Heart left ventricle (tissue), 16 donors: ENCODE results near the gene ZNF865. TPM values are rescaled to one million over a fixed set of nuclear protein-coding genes. Genes with fewer than 3 reads are reported as not detected.

Experiments
- ATAC-seq, 4 donors: fragments of 200-7000 bp; cut with Tn5 transposase; one replicate each; pipeline ENCODE4 v1.9.1; 2020 to 2022; ENCODE audit warnings: moderate library complexity in 4 of 4, mild to moderate bottlenecking in 3 of 4, moderate number of reproducible peaks in 1 of 4
- DNase-seq, 5 donors: peaks; one replicate each; pipeline ENCODE4 v3.0.0-alpha.2; 2020
- H3K27ac ChIP-seq, 12 donors: fragments of 200-600 bp; sonication (generic) in 4 of 12; one replicate each; pipeline versions ENCODE4 v1.5.0 to v1.8.0; 2016 to 2022; ENCODE audit warnings: mild to moderate bottlenecking in 2 of 12
- H3K27me3 ChIP-seq, 9 donors: fragments of 200-600 bp; sonication (generic) in 2 of 9; one replicate each; pipeline versions ENCODE4 v1.5.1 to v1.8.0; 2016 to 2022; ENCODE audit warnings: mild to moderate bottlenecking in 3 of 9
- H3K36me3 ChIP-seq, 9 donors: fragments of 200-600 bp; sonication (generic) in 2 of 9; one replicate each; pipeline versions ENCODE4 v1.5.0 to v1.8.0; 2018 to 2022; ENCODE audit warnings: mild to moderate bottlenecking in 2 of 9
- H3K4me1 ChIP-seq, 12 donors: fragments of 200-600 bp; sonication (generic) in 4 of 12; one replicate each; pipeline versions ENCODE4 v1.5.0 to v1.8.0; 2016 to 2022; ENCODE audit warnings: mild to moderate bottlenecking in 3 of 12
- H3K4me3 ChIP-seq, 12 donors: fragments of 200-600 bp; sonication (generic) in 4 of 12; one replicate each; pipeline versions ENCODE4 v1.5.0 to v1.8.0; 2017 to 2022; ENCODE audit warnings: mild to moderate bottlenecking in 9 of 12, moderate library complexity in 4 of 12
- H3K9me3 ChIP-seq, 12 donors: fragments of 200-600 bp; sonication (generic) in 4 of 12; one replicate each; pipeline versions ENCODE4 v1.5.0 to v1.8.0; 2016 to 2022; ENCODE audit warnings: mild to moderate bottlenecking in 1 of 12
- CTCF ChIP-seq, 12 donors: fragments of 200-600 bp; sonication (generic) in 4 of 12; IDR thresholded peaks; one replicate each; pipeline versions ENCODE4 v1.5.0 to v1.8.0; 2018 to 2022; ENCODE audit warnings: antibody characterized with exemption in 12 of 12, mild to moderate bottlenecking in 5 of 12
- POLR2A ChIP-seq, 2 donors: fragments of 450-650 bp; IDR thresholded peaks; one replicate each; pipeline ENCODE4 v1.6.1; 2017; ENCODE audit warnings: antibody characterized with exemption in 2 of 2, mild to moderate bottlenecking in 2 of 2, moderate library complexity in 2 of 2
- WGBS, 4 donors: extraction: QIAGEN DNeasy Blood & Tissue Kit in 2 of 4; methylation state at CpG; one replicate each; pipeline versions ENCODE4 v1.1.5 to v1.1.7; 2013 to 2018; 5-methylcytosine and 5-hydroxymethylcytosine counted together
- intact Hi-C, 10 donors: fragments of 100-400 bp; cut with DNase I; formaldehyde crosslinking; loops; one replicate each; pipeline versions ENCODE4 v1.11.1 to v1.14.2; 2022
- polyA plus RNA-seq, 2 donors: library from polyadenylated mRNA; stranded (reverse); fragments of 200-250 nt; gene quantifications; one replicate each; pipeline ENCODE4 v1.2.3, GENCODE V29; 2013
- total RNA-seq, 9 donors: library from RNA; depleted of rRNA in 2 of 9; stranded (reverse); fragments of >200 nt in 2 of 9; fragmentation: NEBNext Ultra II Directional in 3 of 9; extraction: Animal tissue kit (Norgen Biotek cat#: 25700) in 3 of 9; gene quantifications; one replicate each; pipeline versions ENCODE4 v1.1.0 to v1.2.4, GENCODE V29; 2016 to 2023
- donor health status: ischemic (EF 13 %, LVEDD 7.1; RV severe dilation, severe dysfunction).
- donor health status: healthy with polysubstance abuse.
- donor health status: DM: no; HTN: yes; CAD: no.
- donor health status: DM: no; HTN: no; CAD: no.
- donor health status: ischemic (EF 25% LVEDD 6.9; RV normal size, moderate dysfunction).
- donor health status: ischemic (EF 25% LVEDD 5.7; RV mildly dilated, moderate dysfunction).
- donor health status: healthy.
- donor health status: DM: yes; HTN: yes; CAD: no.
- donor health status: ischemic (EF 35%, LVEDD 5.7; RV mildly dilated, moderate dysfunction).
- donor health status: nonischemic (EF 11% LVEDD 7.7; RV severe dilation, severe dysfunction).
- donor health status: DM: yes; HTN: yes; CAD: no.
- donor health status: PGD.
- donor health status: ischemic (EF 29% LVEDD 5.4; RV normal size, mild dysfunction).
- donor health status: nonischemic (EF 23%, LVEDD 6.1; RV moderate dilation, normal function).

The ZNF865 gene
- total and polyA plus RNA-seq, 11 donors = 11.4 to 24.3 (median 14.2) TPM

- Histone ChIP-seq H3K4me1 (peaks cover 0 to 14% (median 8%) of the 10 kb centered on the region in 12 donors), H3K36me3 (peaks cover 0 to 52% (median 33%) of the 10 kb centered on the region in 9 donors), H3K27me3 (no peaks in the 10 kb centered on the region), H3K4me3 (no peak overlapping the region), H3K27ac (no peak overlapping the region), H3K9me3 (no peaks in the 10 kb centered on the region)
- TF ChIP-seq POLR2A (IDR thresholded peaks at IDR 0.05) (no peak), CTCF (IDR thresholded peaks at IDR 0.05) (no peak)
- 88 to 94% (median 92%) methylated on average over 3 of the region's 3 CpGs for WGBS, 4 donors
- ATAC-seq = no peak
- DNase-seq = no peak
- intact Hi-C loops = loop anchor here in 4 of 10 donors (5.0 to 10.0 kb wide), 4 partner anchors 36 to 82 kb away; partner anchors contain the start of gene SBK3 (in 2 of the 4)
Measured at GRCh38 chr19:55596304-55596703, 9.1 kb upstream of the ZNF865 start.

- Histone ChIP-seq H3K4me1 (peaks cover 0 to 18% (median 8%) of the 10 kb centered on the region in 12 donors), H3K27me3 (no peaks in the 10 kb centered on the region), H3K27ac (no peak overlapping the region), H3K9me3 (no peaks in the 10 kb centered on the region), H3K36me3 (peaks cover 0 to 49% (median 29%) of the 10 kb centered on the region in 9 donors), H3K4me3 (no peak overlapping the region)
- intact Hi-C loops = loop anchor here in 4 of 10 donors (5.0 to 10.0 kb wide), 4 partner anchors 35 to 83 kb away; partner anchors contain the start of gene SBK3 (in 2 of the 4)
- ATAC-seq (no peak), DNase-seq (no peak)
- WGBS, 4 donors = 96 to 97% (median 97%) methylated on average over 30 of the region's 30 CpGs
- no peak for TF ChIP-seq POLR2A (IDR thresholded peaks at IDR 0.05)
- TF ChIP-seq CTCF (IDR thresholded peaks at IDR 0.05) = no peak
Measured at GRCh38 chr19:55597501-55597921, 7.9 kb upstream of the ZNF865 start.

- TF ChIP-seq CTCF (IDR thresholded peaks at IDR 0.05) = no peak
- TF ChIP-seq POLR2A (IDR thresholded peaks at IDR 0.05) = no peak
- H3K36me3 ChIP-seq = peaks cover 0 to 49% (median 29%) of the 10 kb centered on the region in 9 donors
- peak overlapping the region in 4 of 12 donors; percentile 99 to 100 (median 99) for H3K27ac ChIP-seq
- DNase-seq (no peak), ATAC-seq (no peak)
- intact Hi-C loops = loop anchor here in 5 of 10 donors (2.0 to 10.0 kb wide), 5 partner anchors 34 to 83 kb away; partner anchors contain the start of gene SBK3 (in 2 of the 5)
- WGBS, 4 donors = 85 to 90% (median 88%) methylated on average over 9 of the region's 9 CpGs
- H3K4me1 ChIP-seq = peaks cover 0 to 18% (median 8%) of the 10 kb centered on the region in 12 donors
- H3K9me3 ChIP-seq = no peaks in the 10 kb centered on the region
- no peaks in the 10 kb centered on the region for H3K27me3 ChIP-seq
- no peak overlapping the region for H3K4me3 ChIP-seq
Measured at GRCh38 chr19:55598034-55598433, 7.4 kb upstream of the ZNF865 start.

GRCh38 chr19:55598719-55599467 is 6.6 kb upstream of the ZNF865 start:
- H3K9me3 ChIP-seq = no peaks in the 10 kb centered on the region
- TF ChIP-seq CTCF (IDR thresholded peaks at IDR 0.05) (no peak), POLR2A (IDR thresholded peaks at IDR 0.05) (peak in 1 of 2 donors; percentile 58)
- DNase-seq = peak; percentile 92 to 96 (median 93)
- peak overlapping the region; percentile 62 to 99 (median 86) for H3K4me3 ChIP-seq
- no peaks in the 10 kb centered on the region for H3K27me3 ChIP-seq
- peaks cover 0 to 40% (median 29%) of the 10 kb centered on the region in 9 donors for H3K36me3 ChIP-seq
- H3K27ac ChIP-seq = peak overlapping the region; percentile 92 to 100 (median 99)
- intact Hi-C loops = loop anchor here in 5 of 10 donors (2.0 to 10.0 kb wide), 5 partner anchors 33 to 84 kb away; partner anchors contain the start of gene SBK3 (in 2 of the 5)
- peak; percentile 70 to 86 (median 84) for ATAC-seq
- WGBS, 4 donors = 6 to 8% (median 6%) methylated on average over 24 to 26 of the region's 26 CpGs
- peaks cover 0 to 20% (median 8%) of the 10 kb centered on the region in 12 donors for H3K4me1 ChIP-seq
